WTC11 (cell line): Measurements from ENCODE around the gene ABHD12. TPM values are rescaled to one million over a fixed set of nuclear protein-coding genes. Genes with fewer than 3 reads are reported as not detected.
A peak's percentile ranks its signal among the peaks of the same experiment; 100 is the strongest.
"Not testable (repeated sequence)": the region's sequence is repeated elsewhere in the genome, so short reads cannot be mapped to it uniquely, and the experiment has no call there.

ENCODE experiments used
- ATAC-seq: fragments of 200-7000 bp; cut with Tn5 transposase; 2 replicates; pipeline ENCODE4 v1.10.0; 2021; ENCODE audit warnings: mild to moderate bottlenecking, moderate library complexity
- CTCF ChIA-PET: fragments of 300-600 bp; sonication (Branson Sonifier 250); formaldehyde crosslinking; loops from one replicate; lab custom pipeline; 2021; ENCODE audit warnings: antibody characterized with exemption; lab: Charles Lee
- POLR2A ChIA-PET: fragments of 350-600 bp; sonication (Branson Sonifier 250); formaldehyde crosslinking; loops from one replicate; lab custom pipeline; 2021; ENCODE audit warnings: antibody characterized with exemption; lab: Charles Lee
- DNase-seq: peaks from one replicate; pipeline ENCODE4 v3.0.0; 2021; ENCODE audit warnings: low spot score
- H3K27ac Mint-ChIP-seq: 2 replicates; pipeline ENCODE4 v1.8.0; 2021; ENCODE audit warnings: mixed read lengths
- H3K27me3 Mint-ChIP-seq: 2 replicates; pipeline ENCODE4 v1.8.0; 2021; ENCODE audit warnings: low read depth, mild to moderate bottlenecking, moderate library complexity, mixed read lengths
- H3K36me3 Mint-ChIP-seq: 2 replicates; pipeline ENCODE4 v1.8.0; 2021; ENCODE audit warnings: mixed read lengths
- H3K4me1 Mint-ChIP-seq: 2 replicates; pipeline ENCODE4 v1.8.0; 2022; ENCODE audit warnings: mixed read lengths
- H3K4me3 Mint-ChIP-seq: 2 replicates; pipeline ENCODE4 v1.8.0; 2021; ENCODE audit warnings: mild to moderate bottlenecking, moderate library complexity, mixed read lengths
- H3K9me3 Mint-ChIP-seq: 2 replicates; pipeline ENCODE4 v1.8.0; 2021; ENCODE audit warnings: mixed read lengths
- E2F1 ChIP-seq: sonication (generic); formaldehyde crosslinking; IDR thresholded peaks from 2 replicates; pipeline ENCODE4 v1.8.0; 2022; ENCODE audit warnings: mild to moderate bottlenecking, missing genetic modification reagents
- E2F4 ChIP-seq: sonication (generic); formaldehyde crosslinking; IDR thresholded peaks from 2 replicates; pipeline ENCODE4 v1.8.1; 2022; ENCODE audit warnings: low read depth, mild to moderate bottlenecking, moderate library complexity, missing genetic modification reagents, borderline replicate concordance
- GABPB1 ChIP-seq: sonication (generic); formaldehyde crosslinking; IDR thresholded peaks from 2 replicates; pipeline ENCODE4 v1.8.1; 2023; ENCODE audit warnings: mild to moderate bottlenecking, missing genetic modification reagents
- GTF2I ChIP-seq: fragments of 250-450 bp; sonication (Bioruptor Pico); conservative IDR thresholded peaks from 2 replicates; pipeline ENCODE4 v1.4.0; 2021; ENCODE audit warnings: mild to moderate bottlenecking
- MAX ChIP-seq: sonication (generic); formaldehyde crosslinking; IDR thresholded peaks from 2 replicates; pipeline ENCODE4 v1.8.0; 2022; ENCODE audit warnings: mild to moderate bottlenecking, missing genetic modification reagents
- NFATC4 ChIP-seq: fragments of 250-450 bp; sonication (Bioruptor Pico); IDR thresholded peaks from 2 replicates; pipeline ENCODE4 v1.9.0; 2021; ENCODE audit warnings: mild to moderate bottlenecking
- NFYB ChIP-seq: sonication (generic); formaldehyde crosslinking; conservative IDR thresholded peaks from 2 replicates; pipeline ENCODE4 v1.8.0; 2022; ENCODE audit warnings: low read depth, missing genetic modification reagents
- OVOL2 ChIP-seq: fragments of 250-450 bp; sonication (Bioruptor Pico); IDR thresholded peaks from 2 replicates; pipeline ENCODE4 v1.9.0; 2021; ENCODE audit warnings: mild to moderate bottlenecking, borderline replicate concordance
- PREB ChIP-seq: sonication (generic); formaldehyde crosslinking; IDR thresholded peaks from 2 replicates; pipeline ENCODE4 v1.8.1; 2022; ENCODE audit warnings: mild to moderate bottlenecking, missing genetic modification reagents, moderate library complexity, borderline replicate concordance
- PRRX2 ChIP-seq: fragments of 250-450 bp; sonication (Bioruptor Pico); IDR thresholded peaks from 2 replicates; pipeline ENCODE4 v1.8.0; 2021; ENCODE audit warnings: mild to moderate bottlenecking
- RORB ChIP-seq: fragments of 250-450 bp; sonication (Bioruptor Pico); IDR thresholded peaks from 2 replicates; pipeline ENCODE4 v1.9.0; 2021; ENCODE audit warnings: mild to moderate bottlenecking
- SMAD3 ChIP-seq: sonication (generic); formaldehyde crosslinking; IDR thresholded peaks from 2 replicates; pipeline ENCODE4 v1.8.0; 2022; ENCODE audit warnings: missing genetic modification reagents, mild to moderate bottlenecking, borderline replicate concordance
- SOX15 ChIP-seq: fragments of 250-450 bp; sonication (Bioruptor Pico); IDR thresholded peaks from 2 replicates; pipeline ENCODE4 v1.9.0; 2021; ENCODE audit warnings: mild to moderate bottlenecking
- SP1 ChIP-seq: sonication (generic); formaldehyde crosslinking; conservative IDR thresholded peaks from 2 replicates; pipeline ENCODE4 v1.8.1; 2022; ENCODE audit warnings: missing genetic modification reagents
- TEAD4 ChIP-seq: sonication (generic); formaldehyde crosslinking; IDR thresholded peaks from 2 replicates; pipeline ENCODE4 v1.8.0; 2022; ENCODE audit warnings: mild to moderate bottlenecking, missing genetic modification reagents
- ZNF138 ChIP-seq: sonication (generic); formaldehyde crosslinking; conservative IDR thresholded peaks from 2 replicates; pipeline ENCODE4 v1.8.1; 2022; ENCODE audit warnings: mild to moderate bottlenecking, moderate library complexity, missing genetic modification reagents
- ZNF219 ChIP-seq: sonication (generic); formaldehyde crosslinking; IDR thresholded peaks from 2 replicates; pipeline ENCODE4 v1.8.0; 2023; ENCODE audit warnings: missing genetic modification reagents, mild to moderate bottlenecking, borderline replicate concordance
- ZNF232 ChIP-seq: sonication (generic); formaldehyde crosslinking; IDR thresholded peaks from 2 replicates; pipeline ENCODE4 v1.8.0; 2022; ENCODE audit warnings: mild to moderate bottlenecking, missing genetic modification reagents
- ZNF317 ChIP-seq: sonication (generic); formaldehyde crosslinking; IDR thresholded peaks from 2 replicates; pipeline ENCODE4 v1.8.1; 2023; ENCODE audit warnings: low read depth, mild to moderate bottlenecking, moderate library complexity, missing genetic modification reagents, borderline replicate concordance
- ZNF671 ChIP-seq: fragments of 250-450 bp; sonication (Bioruptor Pico); IDR thresholded peaks from 2 replicates; pipeline ENCODE4 v1.8.0; 2021; ENCODE audit warnings: mild to moderate bottlenecking
- total RNA-seq: library from RNA; stranded (reverse); gene quantifications from 3 replicates; pipeline ENCODE4 v1.2.3, GENCODE V29; 2021

ABHD12 gene
- total RNA-seq, 1 experiment from 2014 or later, result 63.1 TPM

GRCh38 chr20:25339608-25340007 lies 51.0 kb downstream of the ABHD12 start:
- no peaks in the 10 kb centered on the region for H3K27me3 Mint-ChIP-seq
- ChIA-PET POLR2A (interaction anchor here (0.6 kb wide), 1 partner anchor 8 kb away, joined by 5 read pairs; no protein-coding TSS in a partner anchor), CTCF (interaction anchor here (0.5 to 3.9 kb wide), 4 partner anchors 45 to 131 kb away, joined by 3 to 27 read pairs (median 4); no protein-coding TSS in a partner anchor)
- no peak overlapping the region; the same call in 1 of the 2 replicates for H3K27ac Mint-ChIP-seq
- no peak overlapping the region for H3K4me3 Mint-ChIP-seq
- peaks cover 36% of the 10 kb centered on the region for H3K4me1 Mint-ChIP-seq
- H3K9me3 Mint-ChIP-seq, result no peaks in the 10 kb centered on the region
- DNase-seq, result no peak
- H3K36me3 Mint-ChIP-seq, result peaks cover 7% of the 10 kb centered on the region
- no peak for TF ChIP-seq ZNF317
- peak; percentile 25; the same call in 1 of the 2 replicates for ATAC-seq

- DNase-seq (no peak), ATAC-seq (no peak; the same call in 1 of the 2 replicates)
- H3K27me3 Mint-ChIP-seq, result no peaks in the 10 kb centered on the region
- peaks cover 10% of the 10 kb centered on the region for H3K36me3 Mint-ChIP-seq
- H3K9me3 Mint-ChIP-seq, result peaks cover 3% of the 10 kb centered on the region; the same call in 1 of the 2 replicates
- ChIA-PET POLR2A (no interaction called here), CTCF (interaction anchor here (0.8 to 3.9 kb wide), 3 partner anchors 14 to 61 kb away, joined by 3 to 27 read pairs (median 3); no protein-coding TSS in a partner anchor)
- peaks cover 36% of the 10 kb centered on the region for H3K4me1 Mint-ChIP-seq
- H3K27ac Mint-ChIP-seq, result peak overlapping the region; percentile 26
- TF ChIP-seq PREB (CRISPR knock-in tag) (no peak; the same call in 1 of the 2 replicates), RORB (CRISPR knock-in tag) (no peak), GABPB1 (CRISPR knock-in tag) (no peak), SOX15 (CRISPR knock-in tag) (no peak), OVOL2 (CRISPR knock-in tag) (no peak), GTF2I (no peak), MAX (CRISPR knock-in tag) (no peak)
- no peak overlapping the region for H3K4me3 Mint-ChIP-seq
These were observed 52.3 kb downstream of the ABHD12 start for GRCh38 chr20:25338112-25339023.

GRCh38 chr20:25336561-25337422 lies 53.8 kb downstream of the ABHD12 start:
- H3K36me3 Mint-ChIP-seq, result peaks cover 12% of the 10 kb centered on the region
- peak; percentile 87 for ATAC-seq
- H3K4me1 Mint-ChIP-seq, result peaks cover 32% of the 10 kb centered on the region
- CTCF ChIA-PET, result interaction anchor here (0.6 to 3.9 kb wide), 21 partner anchors 9 to 121 kb away, joined by 3 to 51 read pairs (median 4); partner anchors contain the start of genes ABHD12 and GINS1
- no peaks in the 10 kb centered on the region for H3K27me3 Mint-ChIP-seq
- TF ChIP-seq PRRX2 (CRISPR knock-in tag), result no peak
- TF ChIP-seq NFATC4 (CRISPR knock-in tag), result no peak
- TF ChIP-seq ZNF138 (CRISPR knock-in tag), result no peak
- TF ChIP-seq TEAD4 (CRISPR knock-in tag), result no peak
- TF ChIP-seq SMAD3, result no peak
- TF ChIP-seq E2F1, result no peak
- TF ChIP-seq ZNF232, result no peak
- TF ChIP-seq E2F4 (CRISPR knock-in tag), result no peak
- TF ChIP-seq SP1 (CRISPR knock-in tag), result no peak
- TF ChIP-seq NFYB (CRISPR knock-in tag), result no peak
- no peak for TF ChIP-seq GTF2I
- TF ChIP-seq ZNF219 (CRISPR knock-in tag), result no peak
- TF ChIP-seq ZNF671 (CRISPR knock-in tag), result no peak
- H3K4me3 Mint-ChIP-seq, result no peak overlapping the region
- peaks cover 6% of the 10 kb centered on the region for H3K9me3 Mint-ChIP-seq
- POLR2A ChIA-PET, result interaction anchor here (0.6 kb wide), 1 partner anchor 86 kb away, joined by 3 read pairs; no protein-coding TSS in a partner anchor
- peak; percentile 53 for DNase-seq
- peak overlapping the region; percentile 72 for H3K27ac Mint-ChIP-seq

GRCh38 chr20:25334972-25335371 lies 55.7 kb downstream of the ABHD12 start:
- H3K27me3 Mint-ChIP-seq, H3K4me3 Mint-ChIP-seq, CTCF ChIA-PET, DNase-seq, H3K27ac Mint-ChIP-seq, POLR2A ChIA-PET, ATAC-seq: not testable (repeated sequence)
- Mint-ChIP-seq H3K9me3 (peaks cover 15% of the 10 kb centered on the region), H3K36me3 (peaks cover 31% of the 10 kb centered on the region), H3K4me1 (peaks cover 15% of the 10 kb centered on the region)
